Breast epithelium (tissue), 4 donors: ENCODE results near the gene TRNT1. TPM values are rescaled to one million over a fixed set of nuclear protein-coding genes. Genes with fewer than 3 reads are reported as not detected.

Experiments used
- DNase-seq, 2 donors: peaks; one replicate each; pipeline ENCODE4 v3.0.0-alpha.2; 2019; ENCODE audit warnings: low spot score in 2 of 2
- H3K27ac ChIP-seq, 2 donors: fragments of 200-600 bp; sonication (generic) in 1 of 2; one replicate each; pipeline ENCODE4 v1.5.1; 2016 to 2019; ENCODE audit warnings: mild to moderate bottlenecking in 1 of 2
- H3K27me3 ChIP-seq, 2 donors: fragments of 200-600 bp; sonication (generic) in 1 of 2; one replicate each; pipeline versions ENCODE4 v1.5.1 to v1.6.0; 2017 to 2019; ENCODE audit warnings: control low read depth in 1 of 2, mild to moderate bottlenecking in 1 of 2
- H3K36me3 ChIP-seq: fragments of 200-600 bp; one replicate; pipeline ENCODE4 v1.5.1; 2019
- H3K4me1 ChIP-seq, 2 donors: fragments of 200-600 bp; sonication (generic); one replicate each; pipeline ENCODE4 v1.5.1; 2016 to 2019; ENCODE audit warnings: control low read depth in 1 of 2
- H3K4me3 ChIP-seq, 3 donors: fragments of 200-600 bp; sonication (generic); 1 replicate in 2 of 3; 2 replicates in 1 of 3; pipeline ENCODE4 v1.5.1; 2016 to 2019; ENCODE audit warnings: mild to moderate bottlenecking in 3 of 3, moderate library complexity in 2 of 3
- H3K9me3 ChIP-seq, 2 donors: fragments of 200-600 bp; sonication (generic) in 1 of 2; one replicate each; pipeline ENCODE4 v1.5.1; 2016 to 2019; ENCODE audit warnings: control low read depth in 1 of 2
- POLR2A ChIP-seq: fragments of 450-650 bp; IDR thresholded peaks from one replicate; pipeline ENCODE4 v1.6.1; 2016; ENCODE audit warnings: antibody characterized with exemption, mild to moderate bottlenecking, moderate library complexity
- POLR2AphosphoS5 ChIP-seq, 3 donors: sonication (generic); formaldehyde crosslinking; IDR thresholded peaks; one replicate each; pipeline ENCODE4 v1.6.1; 2017; ENCODE audit warnings: antibody characterized with exemption in 3 of 3
- intact Hi-C: fragments of 100-400 bp; cut with DNase I; formaldehyde crosslinking; loops from one replicate; pipeline ENCODE4 v1.15.1; 2023; ENCODE audit warnings: low total_unique reads
- total RNA-seq, 3 donors: library from RNA; depleted of rRNA; stranded (reverse); fragments of >200 nt; gene quantifications; one replicate each; pipeline ENCODE4 v1.1.0, GENCODE V29; 2016
- TF ChIP-seq, protein P1 (sequence below), 3 donors: fragments of 450-650 bp; IDR thresholded peaks; one replicate each; pipeline ENCODE4 v1.5.1; 2016 to 2017; ENCODE audit warnings: antibody characterized with exemption in 3 of 3, mild to moderate bottlenecking in 3 of 3, moderate library complexity in 3 of 3

The TRNT1 gene
- total RNA-seq, 3 donors from 2014 or later = 16.0 to 24.0 (median 19.0) TPM

GRCh38 chr3:3107181-3107580 is 19.6 kb upstream of the TRNT1 start:
- H3K36me3 ChIP-seq = no peaks in the 10 kb centered on the region
- no peaks in the 10 kb centered on the region for H3K4me1 ChIP-seq
- intact Hi-C loops = no loop called here
- H3K9me3 ChIP-seq = no peaks in the 10 kb centered on the region
- no peak overlapping the region for H3K4me3 ChIP-seq
- no peak for DNase-seq
- H3K27ac ChIP-seq = no peak overlapping the region
- TF ChIP-seq, protein P1, sequence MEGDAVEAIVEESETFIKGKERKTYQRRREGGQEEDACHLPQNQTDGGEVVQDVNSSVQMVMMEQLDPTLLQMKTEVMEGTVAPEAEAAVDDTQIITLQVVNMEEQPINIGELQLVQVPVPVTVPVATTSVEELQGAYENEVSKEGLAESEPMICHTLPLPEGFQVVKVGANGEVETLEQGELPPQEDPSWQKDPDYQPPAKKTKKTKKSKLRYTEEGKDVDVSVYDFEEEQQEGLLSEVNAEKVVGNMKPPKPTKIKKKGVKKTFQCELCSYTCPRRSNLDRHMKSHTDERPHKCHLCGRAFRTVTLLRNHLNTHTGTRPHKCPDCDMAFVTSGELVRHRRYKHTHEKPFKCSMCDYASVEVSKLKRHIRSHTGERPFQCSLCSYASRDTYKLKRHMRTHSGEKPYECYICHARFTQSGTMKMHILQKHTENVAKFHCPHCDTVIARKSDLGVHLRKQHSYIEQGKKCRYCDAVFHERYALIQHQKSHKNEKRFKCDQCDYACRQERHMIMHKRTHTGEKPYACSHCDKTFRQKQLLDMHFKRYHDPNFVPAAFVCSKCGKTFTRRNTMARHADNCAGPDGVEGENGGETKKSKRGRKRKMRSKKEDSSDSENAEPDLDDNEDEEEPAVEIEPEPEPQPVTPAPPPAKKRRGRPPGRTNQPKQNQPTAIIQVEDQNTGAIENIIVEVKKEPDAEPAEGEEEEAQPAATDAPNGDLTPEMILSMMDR (IDR thresholded peaks at IDR 0.05) = no peak
- TF ChIP-seq POLR2AphosphoS5 (IDR thresholded peaks at IDR 0.05) (no peak), POLR2A (no peak)
- H3K27me3 ChIP-seq = no peaks in the 10 kb centered on the region

- TF ChIP-seq, protein P1 (IDR thresholded peaks at IDR 0.05) = no peak
- no peak for TF ChIP-seq POLR2AphosphoS5 (IDR thresholded peaks at IDR 0.05)
- TF ChIP-seq POLR2A = no peak
- Histone ChIP-seq H3K27me3 (no peaks in the 10 kb centered on the region), H3K36me3 (no peaks in the 10 kb centered on the region), H3K4me3 (no peak overlapping the region), H3K4me1 (no peaks in the 10 kb centered on the region), H3K9me3 (no peaks in the 10 kb centered on the region), H3K27ac (no peak overlapping the region)
- intact Hi-C loops = no loop called here
- no peak for DNase-seq
These were observed 18.9 kb upstream of the TRNT1 start for GRCh38 chr3:3107858-3108257.

GRCh38 chr3:3109407-3110298 is 17.1 kb upstream of the TRNT1 start:
- intact Hi-C loops = loop anchor here (1.0 kb wide), 1 partner anchor 15 kb away; no protein-coding TSS in a partner anchor
- no peak for DNase-seq
- Histone ChIP-seq H3K27me3 (no peaks in the 10 kb centered on the region), H3K27ac (no peak overlapping the region), H3K4me3 (no peak overlapping the region), H3K4me1 (no peaks in the 10 kb centered on the region), H3K36me3 (no peaks in the 10 kb centered on the region), H3K9me3 (no peaks in the 10 kb centered on the region)
- TF ChIP-seq POLR2AphosphoS5 (IDR thresholded peaks at IDR 0.05) (no peak), POLR2A (no peak)
- TF ChIP-seq, protein P1 (IDR thresholded peaks at IDR 0.05) = no peak

DNA sequence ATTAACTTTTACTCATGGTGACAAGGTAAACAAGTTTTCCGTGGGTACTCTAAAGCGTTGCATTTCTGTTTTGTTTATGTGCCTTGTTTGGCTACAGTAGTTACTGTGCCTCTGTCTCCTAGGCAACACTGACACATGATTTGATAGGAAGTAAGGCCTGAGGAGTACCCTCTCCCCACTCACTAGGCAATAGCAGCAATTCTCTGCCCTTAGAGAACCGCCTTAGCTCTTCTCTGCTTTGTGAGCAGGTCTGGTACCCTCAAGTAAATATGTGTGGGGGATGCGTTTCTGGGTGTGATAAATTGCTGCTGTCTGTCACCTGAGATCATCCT is 16.5 kb upstream of the TRNT1 start, which contains the start of gene IL5RA:
TSS of gene IL5RA (minus strand) at position 76 of the 332 bp plus-strand sequence. CDS start 5,390 bp downstream, outside the sequence.
- Histone ChIP-seq H3K27me3 (no peaks in the 10 kb centered on the region), H3K4me1 (no peaks in the 10 kb centered on the region), H3K9me3 (no peaks in the 10 kb centered on the region), H3K4me3 (no peak within 1 kb of the TSS), H3K27ac (no peak within 1 kb of the TSS), H3K36me3 (no peaks in the 10 kb centered on the region)
- intact Hi-C loops = loop anchor here (1.0 kb wide), 1 partner anchor 14 kb away; no protein-coding TSS in a partner anchor
- no peak for DNase-seq
- TF ChIP-seq, protein P1 (IDR thresholded peaks at IDR 0.05) = no peak
- no peak for TF ChIP-seq POLR2AphosphoS5 (IDR thresholded peaks at IDR 0.05)
- no peak for TF ChIP-seq POLR2A

GRCh38 chr3:3110749-3111361 is 15.9 kb upstream of the TRNT1 start:
- no peak overlapping the region for H3K27ac ChIP-seq
- H3K9me3 ChIP-seq = no peaks in the 10 kb centered on the region
- TF ChIP-seq, protein P1 (IDR thresholded peaks at IDR 0.05) = no peak
- no peak for TF ChIP-seq POLR2AphosphoS5 (IDR thresholded peaks at IDR 0.05)
- TF ChIP-seq POLR2A = no peak
- no peaks in the 10 kb centered on the region for H3K36me3 ChIP-seq
- no peaks in the 10 kb centered on the region for H3K4me1 ChIP-seq
- no peaks in the 10 kb centered on the region for H3K27me3 ChIP-seq
- no peak for DNase-seq
- no peak overlapping the region for H3K4me3 ChIP-seq
- intact Hi-C loops = loop anchor here (1.0 kb wide), 1 partner anchor 13 kb away; no protein-coding TSS in a partner anchor
